H1 (cell line): ENCODE measurements around the gene ADTRP. TPM values are rescaled to one million over a fixed set of nuclear protein-coding genes. Genes with fewer than 3 reads are reported as not detected.

Experiments
- CTCF ChIA-PET: fragments of 300-600 bp; sonication (Branson Sonifier 250); formaldehyde crosslinking; loops from one replicate; lab custom pipeline; 2021; ENCODE audit not compliant: partially characterized antibody; lab: Charles Lee
- POLR2A ChIA-PET: fragments of 300-600 bp; sonication (Branson Sonifier 250); formaldehyde crosslinking; loops from one replicate; lab custom pipeline; 2021; ENCODE audit warnings: inconsistent platforms; ENCODE audit not compliant: partially characterized antibody; lab: Charles Lee
- DNase-seq, 2 experiments: peaks; one replicate each; pipeline versions ENCODE4 v3.0.0 to v3.0.0-alpha.2; 2010 to 2022; ENCODE audit warnings: low spot score in 2 of 2, low read depth in 1 of 2, mixed read lengths in 1 of 2
- FAIRE-seq: peaks from 2 replicates; lab custom pipeline; 2011; peaks lifted over from hg19 to GRCh38; lab: Jason Lieb, UNC
- H2AFZ ChIP-seq: 2 replicates; pipeline ENCODE4 v1.8.1; 2012; ENCODE audit warnings: low read length, inconsistent platforms
- H2AK5ac ChIP-seq: 2 replicates; pipeline ENCODE4 v1.6.1; 2013; ENCODE audit warnings: low read depth, low read length
- H2BK120ac ChIP-seq: replicated peaks from 2 replicates; pipeline ENCODE3; 2013; ENCODE audit warnings: low read depth, low read length, inconsistent platforms
- H2BK12ac ChIP-seq: 2 replicates; pipeline ENCODE4 v1.6.1; 2013; ENCODE audit warnings: low read depth, low read length
- H2BK15ac ChIP-seq: 2 replicates; pipeline ENCODE4 v1.6.1; 2013; ENCODE audit warnings: low read length
- H2BK20ac ChIP-seq: 2 replicates; pipeline ENCODE4 v1.6.1; 2013; ENCODE audit warnings: low read length
- H2BK5ac ChIP-seq: 2 replicates; pipeline ENCODE4 v1.6.1; 2013; ENCODE audit warnings: low read depth, low read length
- H3K14ac ChIP-seq: 2 replicates; pipeline ENCODE4 v1.6.1; 2013; ENCODE audit warnings: inconsistent platforms; ENCODE audit not compliant: insufficient read length
- H3K18ac ChIP-seq: 2 replicates; pipeline ENCODE4 v1.6.1; 2013; ENCODE audit warnings: low read length; ENCODE audit errors: extremely low read depth
- H3K23ac ChIP-seq: 2 replicates; pipeline ENCODE4 v1.6.1; 2013; ENCODE audit warnings: inconsistent platforms; ENCODE audit not compliant: insufficient read length
- H3K23me2 ChIP-seq: 2 replicates; pipeline ENCODE4 v1.6.1; 2013; ENCODE audit warnings: low read depth, low read length
- H3K27ac ChIP-seq: 2 replicates; pipeline ENCODE4 v1.6.1; 2011; ENCODE audit warnings: low read depth, low read length, inconsistent platforms
- H3K27me3 ChIP-seq, 4 experiments: replicated peaks in 1 of 4; 1 replicate in 1 of 4; 2 replicates in 3 of 4; pipeline versions ENCODE4 v1.6.1 to v1.8.1; 2011 to 2013; ENCODE audit warnings: low read length in 3 of 4, mild to moderate bottlenecking in 3 of 4, inconsistent platforms in 2 of 4, mixed read lengths in 2 of 4, moderate library complexity in 1 of 4; ENCODE audit not compliant: control insufficient read depth in 3 of 4, insufficient read depth in 3 of 4; ENCODE audit errors: extremely low read depth in 1 of 4
- H3K36me3 ChIP-seq, 4 experiments: 2 replicates each; pipeline versions ENCODE4 v1.6.1 to v1.8.1; 2011 to 2013; ENCODE audit warnings: mild to moderate bottlenecking in 4 of 4, low read length in 3 of 4, moderate library complexity in 2 of 4, control low read depth in 1 of 4, inconsistent platforms in 1 of 4; ENCODE audit not compliant: insufficient read depth in 4 of 4, control insufficient read depth in 2 of 4
- H3K4ac ChIP-seq: replicated peaks from 2 replicates; pipeline ENCODE3; 2013; ENCODE audit warnings: low read length, low read depth, mixed read lengths, inconsistent platforms; ENCODE audit not compliant: insufficient read length
- H3K4me1 ChIP-seq, 4 experiments: replicated peaks in 1 of 4; 1 replicate in 1 of 4; 2 replicates in 3 of 4; pipeline versions ENCODE4 v1.6.1 to v1.8.1; 2011 to 2013; ENCODE audit warnings: low read length in 3 of 4, inconsistent platforms in 2 of 4, mixed read lengths in 1 of 4; ENCODE audit not compliant: insufficient read depth in 4 of 4, control insufficient read depth in 3 of 4
- H3K4me2 ChIP-seq, 2 experiments: 2 replicates each; pipeline versions ENCODE4 v1.6.1 to v1.8.1; 2011 to 2013; ENCODE audit warnings: low read depth in 2 of 2, low read length in 2 of 2, control low read depth in 1 of 2, inconsistent platforms in 1 of 2, mild to moderate bottlenecking in 1 of 2; ENCODE audit not compliant: insufficient read depth in 1 of 2
- H3K4me3 ChIP-seq, 4 experiments: fragments of 200-600, 300-600 bp in 1 of 4; sonication (generic), shearing (Covaris generic), sonication (Bioruptor Twin) in 1 of 4; 2 replicates each; pipeline versions ENCODE4 v1.5.1 to v1.8.1; 2011 to 2016; ENCODE audit warnings: low read length in 4 of 4, low read depth in 3 of 4, control low read depth in 2 of 4, inconsistent platforms in 2 of 4, mild to moderate bottlenecking in 2 of 4, mixed read lengths in 1 of 4, moderate library complexity in 1 of 4; ENCODE audit not compliant: insufficient read depth in 2 of 4; ENCODE audit errors: extremely low read depth in 1 of 4
- H3K56ac ChIP-seq: replicated peaks from 2 replicates; pipeline ENCODE3; 2013; ENCODE audit warnings: low read depth, mild to moderate bottlenecking, mixed read lengths, low read length, inconsistent platforms; ENCODE audit not compliant: insufficient read length
- H3K79me1 ChIP-seq: 2 replicates; pipeline ENCODE4 v1.6.1; 2013; ENCODE audit warnings: low read depth, low read length, control low read depth
- H3K79me2 ChIP-seq, 2 experiments: 2 replicates each; pipeline versions ENCODE4 v1.6.1 to v1.8.1; 2012 to 2013; ENCODE audit warnings: low read length in 2 of 2, mild to moderate bottlenecking in 2 of 2, inconsistent platforms in 1 of 2; ENCODE audit not compliant: insufficient read depth in 2 of 2, control insufficient read depth in 1 of 2
- H3K9ac ChIP-seq, 4 experiments: replicated peaks in 1 of 4; 1 replicate in 1 of 4; 2 replicates in 3 of 4; pipeline versions ENCODE4 v1.6.1 to v1.8.1; 2011 to 2013; ENCODE audit warnings: low read depth in 3 of 4, low read length in 3 of 4, control low read depth in 2 of 4, mild to moderate bottlenecking in 2 of 4, moderate library complexity in 2 of 4, inconsistent platforms in 1 of 4; ENCODE audit errors: extremely low read depth in 1 of 4
- H3K9me3 ChIP-seq, 2 experiments: 2 replicates each; pipeline versions ENCODE4 v1.6.1 to v1.8.1; 2012 to 2013; ENCODE audit warnings: mild to moderate bottlenecking in 2 of 2, moderate library complexity in 2 of 2, control low read depth in 1 of 2, inconsistent platforms in 1 of 2, low read depth in 1 of 2, low read length in 1 of 2, mixed read lengths in 1 of 2; ENCODE audit not compliant: insufficient read depth in 2 of 2
- H4K20me1 ChIP-seq, 2 experiments: replicated peaks in 1 of 2; 2 replicates each; pipeline versions ENCODE3 to v1.8.1; 2011 to 2013; ENCODE audit warnings: inconsistent platforms in 2 of 2, low read length in 2 of 2, mild to moderate bottlenecking in 1 of 2; ENCODE audit not compliant: insufficient read depth in 2 of 2, control insufficient read depth in 1 of 2
- H4K5ac ChIP-seq: 2 replicates; pipeline ENCODE4 v1.6.1; 2013; ENCODE audit warnings: low read length, low read depth, mixed read lengths, inconsistent platforms; ENCODE audit not compliant: insufficient read length
- H4K8ac ChIP-seq: 2 replicates; pipeline ENCODE4 v1.8.0; 2013; ENCODE audit warnings: mild to moderate bottlenecking, moderate library complexity, low read length, inconsistent platforms; ENCODE audit not compliant: insufficient read depth; ENCODE audit errors: extremely low read depth
- H4K91ac ChIP-seq: replicated peaks from 2 replicates; pipeline ENCODE3; 2013; ENCODE audit warnings: low read length, mixed read lengths, inconsistent platforms; ENCODE audit not compliant: insufficient read length
- CHD2 ChIP-seq: IDR thresholded peaks from 2 replicates; pipeline ENCODE4 v1.6.1; 2012; ENCODE audit warnings: low read length, improper control_type of control experiment
- HDAC6 ChIP-seq: IDR thresholded peaks from one replicate; pipeline ENCODE4 v1.7.1; 2012; ENCODE audit warnings: low read depth, mild to moderate bottlenecking, inconsistent platforms, low read length, moderate library complexity
- POLR2AphosphoS5 ChIP-seq: IDR thresholded peaks from 2 replicates; pipeline ENCODE4 v1.6.1; 2011; ENCODE audit warnings: low read depth, low read length
- WGBS, 2 experiments: shearing (Covaris generic) in 1 of 2; methylation state at CpG; one replicate each; pipeline versions ENCODE4 v1.1.6 to v1.1.7; 2013 to 2015; ENCODE audit warnings: low lambda C conversion rate in 2 of 2, mixed read lengths in 2 of 2, inconsistent platforms in 1 of 2, low coverage in 1 of 2, missing lambda C conversion rate in 1 of 2; ENCODE audit not compliant: insufficient replicate concordance in 2 of 2, insufficient coverage in 1 of 2, insufficient read length in 1 of 2; ENCODE audit errors: extremely low coverage in 1 of 2, missing lambda C conversion rate in 1 of 2; 5-methylcytosine and 5-hydroxymethylcytosine counted together
- polyA plus RNA-seq, 7 experiments: library from polyadenylated mRNA; depleted of rRNA in 3 of 7; stranded (reverse) in 5 of 7; unstranded in 2 of 7; fragments of >200 nt in 5 of 7; fragments of 200-250 nt in 2 of 7; gene quantifications; 1 replicate in 5 of 7; 2 replicates in 1 of 7; 4 replicates in 1 of 7; pipeline versions ENCODE4 v1.2.1 to v1.2.3, GENCODE V29; 2011 to 2013; ENCODE audit warnings: missing spikeins in 2 of 7, mixed read lengths in 2 of 7
- total RNA-seq: library from RNA; stranded (reverse); fragmentation: NEBNext Ultra II Directional; extraction: Animal tissue kit (Norgen Biotek cat#: 25700); gene quantifications from 2 replicates; pipeline ENCODE4 v1.2.1, GENCODE V29; 2021

ADTRP gene
- total and polyA plus RNA-seq, 2 of the 8 experiments (the other 6 are each of a cell fraction or from before 2014, with no cell fraction given), result 0.08 to 0.45 TPM

- H3K4me2 ChIP-seq, result no peak overlapping the region
- H2AK5ac ChIP-seq, result no peak overlapping the region
- H2AFZ ChIP-seq, result no peak overlapping the region
- no peaks in the 10 kb centered on the region for H3K79me2 ChIP-seq
- no peak overlapping the region for H4K5ac ChIP-seq
- no peak overlapping the region for H3K9ac ChIP-seq
- no peak overlapping the region for H2BK120ac ChIP-seq
- H3K56ac ChIP-seq, result no peak overlapping the region
- H3K14ac ChIP-seq, result no peak overlapping the region
- ChIA-PET CTCF (interaction anchor here (0.7 to 1.3 kb wide), 4 partner anchors 12 to 560 kb away, joined by 3 read pairs; no protein-coding TSS in a partner anchor), POLR2A (no interaction called here)
- H3K23ac ChIP-seq, result no peak overlapping the region
- no peak overlapping the region for H4K91ac ChIP-seq
- H3K27me3 ChIP-seq, result no peaks in the 10 kb centered on the region
- DNase-seq, result no peak
- no peak overlapping the region for H3K4me3 ChIP-seq
- no peaks in the 10 kb centered on the region for H3K4me1 ChIP-seq
- H2BK12ac ChIP-seq, result no peak overlapping the region
- H3K9me3 ChIP-seq, result peaks cover 3 to 11% of the 10 kb centered on the region in 2 experiments; a peak in 2 of 4 replicates
- H3K23me2 ChIP-seq, result 0 out of 2 replicates have a peak, but pooled peaks cover 2% of the 10 kb centered on the region
- H4K8ac ChIP-seq, result no peak overlapping the region
- no peak for TF ChIP-seq POLR2AphosphoS5
- TF ChIP-seq CHD2, result no peak
- TF ChIP-seq HDAC6, result no peak
- no peaks in the 10 kb centered on the region for H3K79me1 ChIP-seq
- H4K20me1 ChIP-seq, result no peaks in the 10 kb centered on the region
- H3K36me3 ChIP-seq, result no peaks in the 10 kb centered on the region; a peak in 1 of 8 replicates
- WGBS, 2 experiments, result 80% methylated on average over 2 of the region's 2 CpGs; no CpG with 5 or more reads in 1 of the 2 experiments
- FAIRE-seq, result no peak
- no peak overlapping the region for H3K4ac ChIP-seq
- H3K18ac ChIP-seq, result no peak overlapping the region
- no peak overlapping the region for H2BK15ac ChIP-seq
- H2BK5ac ChIP-seq, result no peak overlapping the region
- H2BK20ac ChIP-seq, result no peak overlapping the region
- no peak overlapping the region for H3K27ac ChIP-seq
Observed at GRCh38 chr6:11667876-11668275, 110.7 kb downstream of the ADTRP start.
